IPS-18c (cell line): ENCODE measurements around the gene KDM4E.
"Not testable (repeated sequence)": the region's sequence is repeated elsewhere in the genome, so short reads cannot be mapped to it uniquely, and the experiment has no call there.

Experiments used
- H3K4me3 ChIP-seq: 2 replicates; pipeline ENCODE4 v1.7.0; 2013; ENCODE audit warnings: low read depth, mild to moderate bottlenecking, low read length, moderate library complexity; ENCODE audit not compliant: insufficient read depth
- H3K9me3 ChIP-seq: one replicate; pipeline ENCODE4 v1.6.1; 2013; ENCODE audit warnings: mild to moderate bottlenecking, low read length, moderate library complexity; ENCODE audit not compliant: control insufficient read depth, insufficient read depth

KDM4E gene

GRCh38 chr11:95024958-95025357 lies at the start of gene KDM4E:
Gene KDM4E (plus strand): TSS chr11:95025258. CDS start chr11:95025558, 300 bp downstream.
- Histone ChIP-seq H3K4me3 (no peak within 1 kb of the TSS), H3K9me3 (no peaks in the 10 kb centered on the region)

- no peak overlapping the region for H3K4me3 ChIP-seq
- H3K9me3 ChIP-seq: no peaks in the 10 kb centered on the region
These were observed 49.5 kb upstream of the KDM4E start for GRCh38 chr11:94975599-94975998.

- Histone ChIP-seq H3K4me3 (no peak overlapping the region), H3K9me3 (no peaks in the 10 kb centered on the region)
These were observed 37.7 kb upstream of the KDM4E start for GRCh38 chr11:94987378-94987777.

GRCh38 chr11:94988748-94989147 lies 36.3 kb upstream of the KDM4E start:
- H3K9me3 ChIP-seq: no peaks in the 10 kb centered on the region
- no peak overlapping the region for H3K4me3 ChIP-seq

DNA sequence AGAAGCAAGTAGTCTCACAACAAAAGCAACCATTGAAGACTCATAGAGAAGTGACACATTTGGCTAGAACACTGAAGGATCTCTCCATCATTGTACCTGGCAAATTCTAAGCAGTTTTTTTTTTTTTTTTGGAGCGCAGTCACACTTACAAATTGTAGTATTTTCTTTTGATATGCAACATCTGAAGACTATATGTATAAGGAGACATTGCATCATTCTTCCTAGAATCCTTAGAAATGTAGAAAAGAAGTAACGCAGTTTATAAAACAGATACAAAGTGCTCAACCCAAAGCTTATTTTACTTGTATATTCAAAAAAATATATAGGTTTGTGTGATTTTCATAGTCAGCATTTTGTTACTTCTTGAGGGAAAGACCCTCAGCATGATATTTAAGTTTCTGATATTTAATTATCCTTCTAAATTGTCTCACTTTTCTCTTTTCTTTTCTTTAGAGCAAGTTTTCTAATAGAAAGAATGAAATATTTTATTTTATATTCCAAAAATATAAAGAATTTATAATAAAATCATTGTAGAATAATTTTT lies 31.6 kb upstream of the KDM4E start:
- Histone ChIP-seq H3K4me3 (no peak overlapping the region), H3K9me3 (no peaks in the 10 kb centered on the region)

- H3K9me3 ChIP-seq: no peaks in the 10 kb centered on the region
- H3K4me3 ChIP-seq: no peak overlapping the region
These were observed 27.6 kb upstream of the KDM4E start for GRCh38 chr11:94997437-94997836.

- H3K4me3 ChIP-seq: no peak overlapping the region
- no peaks in the 10 kb centered on the region for H3K9me3 ChIP-seq
These were observed 26.8 kb upstream of the KDM4E start for GRCh38 chr11:94998285-94998684.

GRCh38 chr11:95003716-95004115 lies 21.3 kb upstream of the KDM4E start:
- H3K9me3 ChIP-seq: no peaks in the 10 kb centered on the region
- no peak overlapping the region for H3K4me3 ChIP-seq

GRCh38 chr11:95005642-95006041 lies 19.4 kb upstream of the KDM4E start:
- Histone ChIP-seq H3K4me3 (no peak overlapping the region), H3K9me3 (no peaks in the 10 kb centered on the region)

- Histone ChIP-seq H3K4me3 (no peak overlapping the region), H3K9me3 (no peaks in the 10 kb centered on the region)
These were observed 13.7 kb upstream of the KDM4E start for GRCh38 chr11:95011376-95011775.

GRCh38 chr11:95014184-95014821 lies 10.8 kb upstream of the KDM4E start:
- H3K9me3 ChIP-seq: no peaks in the 10 kb centered on the region

DNA sequence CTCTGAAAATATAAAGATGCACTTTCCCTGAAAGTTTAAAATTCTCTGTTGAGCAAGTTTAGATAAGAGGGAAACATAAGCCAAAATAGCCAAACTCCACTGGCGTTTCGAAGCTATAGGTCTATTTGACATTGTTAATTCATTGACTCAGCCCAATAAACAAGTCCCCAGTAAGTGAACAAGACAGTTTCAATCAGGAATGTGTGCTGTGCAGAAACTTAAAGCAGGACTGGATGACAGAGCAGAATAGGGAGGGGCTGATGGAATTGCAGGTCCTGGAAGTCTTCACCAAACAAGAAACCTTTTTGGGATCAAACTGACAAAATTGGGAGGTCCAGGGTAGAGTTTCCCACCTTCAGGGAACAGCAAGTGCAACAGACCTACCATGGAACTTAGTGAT lies 8.9 kb upstream of the KDM4E start:
- H3K9me3 ChIP-seq: no peaks in the 10 kb centered on the region
- H3K4me3 ChIP-seq: no peak overlapping the region

More at GRCh38 chr11:95014184-95014821, 10.8 kb upstream of the KDM4E start:
- no peak overlapping the region for H3K4me3 ChIP-seq

DNA sequence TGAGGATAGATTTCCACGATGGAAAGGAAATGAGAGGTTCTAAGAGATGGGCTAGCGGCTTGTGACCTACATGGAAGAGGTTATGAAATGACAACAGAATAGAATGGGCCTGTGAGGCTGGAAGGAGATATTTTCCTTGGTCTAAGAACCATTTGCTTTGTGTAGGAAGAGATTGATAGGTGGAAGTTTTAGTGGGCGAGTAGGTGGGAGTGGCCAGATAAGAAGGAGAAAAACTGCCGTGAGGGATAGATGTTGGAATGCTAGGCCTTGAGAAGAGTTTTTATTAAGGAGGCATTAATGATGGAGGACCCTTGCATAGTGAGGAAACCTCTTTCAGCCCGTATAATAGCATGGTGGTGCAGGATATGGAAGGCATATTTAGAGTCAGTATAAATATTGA lies 3.6 kb upstream of the KDM4E start:
- H3K4me3 ChIP-seq, H3K9me3 ChIP-seq: not testable (repeated sequence)

GRCh38 chr11:95025594-95025993 lies 536 bp downstream of the KDM4E start:
- not testable (repeated sequence) for H3K4me3 ChIP-seq, H3K9me3 ChIP-seq

DNA sequence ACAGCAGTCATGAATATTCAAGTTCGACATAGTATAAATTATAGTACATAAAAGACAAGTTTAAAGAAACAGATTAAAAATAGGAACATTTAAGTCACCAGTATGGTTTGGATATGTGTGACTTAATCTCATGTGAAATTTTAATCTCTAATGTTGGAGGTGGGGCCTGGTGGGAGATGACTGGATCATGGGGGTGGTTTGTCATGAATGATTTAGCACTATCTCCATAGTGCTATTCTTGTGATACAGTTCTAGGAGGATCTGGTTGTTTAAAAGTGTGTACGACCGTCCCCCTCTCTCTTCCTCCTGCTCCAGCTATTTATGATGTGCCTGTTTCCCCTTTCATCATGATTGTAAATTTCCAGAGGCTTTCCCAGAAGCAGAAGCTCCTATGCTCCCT lies 3.3 kb downstream of the KDM4E start:
- no peaks in the 10 kb centered on the region for H3K9me3 ChIP-seq

DNA sequence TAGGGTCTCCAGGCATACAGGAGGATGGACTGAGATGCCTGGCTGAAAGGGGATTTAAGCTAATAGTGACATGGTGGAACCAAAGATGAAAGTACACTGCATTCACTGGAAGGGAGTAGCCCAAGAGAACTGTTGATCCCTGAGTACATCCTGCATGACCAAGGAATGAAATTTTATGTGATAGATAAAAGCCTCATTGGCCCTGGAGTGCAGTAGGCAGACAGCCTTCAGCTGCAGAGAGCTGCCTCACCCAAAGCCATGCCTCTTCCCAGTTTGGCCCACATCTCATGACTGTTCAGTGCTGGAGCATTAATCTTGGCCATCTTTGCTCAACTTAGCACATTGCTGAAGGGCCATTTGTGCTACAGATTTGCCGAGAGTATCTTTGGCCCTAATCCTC lies 8.0 kb downstream of the KDM4E start:
- H3K4me3 ChIP-seq: no peak overlapping the region
- no peaks in the 10 kb centered on the region for H3K9me3 ChIP-seq

More for the DNA sequence above, 3.3 kb downstream of the KDM4E start:
- no peak overlapping the region for H3K4me3 ChIP-seq

GRCh38 chr11:95035316-95035715 lies 10.3 kb downstream of the KDM4E start:
- H3K4me3 ChIP-seq: no peak overlapping the region
- no peaks in the 10 kb centered on the region for H3K9me3 ChIP-seq

DNA sequence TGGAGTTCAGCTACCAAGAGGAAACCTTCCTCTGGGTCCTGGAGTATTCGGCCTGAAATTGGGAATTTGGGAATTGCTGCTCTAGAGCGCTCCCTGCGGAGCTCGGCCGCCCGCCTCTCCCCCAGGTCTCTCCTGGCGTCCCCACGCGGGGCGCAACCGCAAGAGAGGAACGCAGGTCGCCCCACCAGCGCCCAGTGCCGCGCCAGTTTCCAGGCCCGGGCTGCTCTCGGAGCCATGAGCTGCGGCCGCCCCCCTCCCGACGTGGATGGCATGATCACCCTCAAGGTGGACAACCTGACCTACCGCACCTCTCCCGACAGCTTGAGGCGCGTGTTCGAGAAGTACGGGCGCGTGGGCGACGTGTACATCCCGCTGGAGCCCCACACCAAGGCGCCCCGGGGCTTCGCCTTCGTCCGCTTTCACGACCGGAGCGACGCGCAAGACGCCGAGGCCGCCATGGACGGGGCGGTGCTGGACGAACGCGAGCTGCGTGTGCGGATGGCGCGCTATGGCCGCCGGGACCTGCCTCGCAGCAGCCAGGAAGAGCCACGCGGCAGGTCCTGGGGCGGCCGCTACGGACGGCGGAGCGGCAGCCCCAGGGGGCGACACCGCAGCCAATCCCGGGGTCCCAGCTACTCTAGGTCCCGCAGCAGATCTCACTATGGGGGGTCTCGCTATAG lies 12.4 kb downstream of the KDM4E start:
- H3K4me3 ChIP-seq: not testable (repeated sequence)

More for the DNA sequence above, 12.4 kb downstream of the KDM4E start:
- not testable (repeated sequence) for H3K9me3 ChIP-seq
